Umbilical cord (tissue), 2 donors: ENCODE data around the gene ZNF622. TPM values are rescaled to one million over a fixed set of nuclear protein-coding genes. Genes with fewer than 3 reads are reported as not detected.
"Not testable (repeated sequence)": the region's sequence is repeated elsewhere in the genome, so short reads cannot be mapped to it uniquely, and the experiment has no call there.

Source experiments
- DNase-seq: peaks from one replicate; pipeline ENCODE4 v3.0.0-alpha.2; 2015; ENCODE audit warnings: low spot score
- total RNA-seq: library from RNA; depleted of rRNA; stranded (reverse); fragments of >200 nt; gene quantifications from one replicate; pipeline ENCODE4 v1.2.3, GENCODE V29; 2014; ENCODE audit warnings: low replicate concordance; ENCODE audit not compliant: insufficient read depth

The ZNF622 gene
- total RNA-seq, 1 donor from 2014 or later, result 28.4 TPM

DNA sequence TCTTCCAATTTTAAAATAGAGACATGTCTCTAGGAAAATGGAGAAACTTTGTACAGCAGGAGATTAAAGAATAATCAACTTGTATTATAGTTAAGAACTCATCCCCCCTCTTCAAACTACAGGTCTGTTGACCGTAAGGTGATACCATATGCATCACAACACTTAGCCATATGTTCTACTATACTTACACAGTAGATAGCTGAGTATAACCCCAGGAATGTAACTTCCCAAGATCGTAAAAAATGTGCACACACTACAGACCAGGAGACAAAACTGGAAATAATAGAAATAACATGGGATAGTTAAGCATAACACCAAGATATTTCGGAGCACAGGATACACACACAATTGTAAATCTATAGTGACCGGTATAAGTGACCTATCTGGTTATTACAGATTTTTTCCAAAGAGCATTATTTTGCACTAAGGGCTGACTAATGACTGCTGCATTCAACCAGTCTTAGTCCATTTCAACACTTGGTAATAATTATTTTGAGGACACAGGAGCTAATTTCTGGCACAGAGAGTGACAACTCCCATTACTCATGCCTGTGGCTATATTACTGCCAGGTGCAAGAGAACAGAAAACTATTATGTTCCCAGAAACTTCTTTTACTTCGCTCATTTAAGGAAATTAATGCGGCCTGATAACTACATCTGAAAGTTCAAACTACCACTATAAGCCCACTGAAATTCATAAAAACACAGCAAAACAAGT is 15.4 kb upstream of the ZNF622 start:
- DNase-seq, result no peak

DNA sequence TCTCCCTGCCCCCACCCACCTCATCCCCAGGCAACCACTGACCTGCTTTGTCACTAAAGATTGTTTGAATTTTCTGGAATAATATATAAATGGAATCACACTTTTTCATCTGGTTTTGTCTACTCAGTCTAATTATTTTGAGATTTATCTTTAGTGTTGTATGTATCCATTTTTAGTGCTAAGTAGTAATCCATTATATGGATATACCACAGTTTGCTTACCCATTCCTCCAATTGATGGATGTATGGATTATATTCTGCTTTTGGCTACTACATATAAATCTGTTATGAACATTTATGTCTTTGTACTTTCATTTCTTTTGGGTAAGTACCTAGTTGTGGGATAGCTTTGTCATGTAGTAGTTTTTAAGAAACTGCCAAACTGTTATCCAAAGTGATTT is 14.5 kb upstream of the ZNF622 start:
- DNase-seq, result no peak

DNA sequence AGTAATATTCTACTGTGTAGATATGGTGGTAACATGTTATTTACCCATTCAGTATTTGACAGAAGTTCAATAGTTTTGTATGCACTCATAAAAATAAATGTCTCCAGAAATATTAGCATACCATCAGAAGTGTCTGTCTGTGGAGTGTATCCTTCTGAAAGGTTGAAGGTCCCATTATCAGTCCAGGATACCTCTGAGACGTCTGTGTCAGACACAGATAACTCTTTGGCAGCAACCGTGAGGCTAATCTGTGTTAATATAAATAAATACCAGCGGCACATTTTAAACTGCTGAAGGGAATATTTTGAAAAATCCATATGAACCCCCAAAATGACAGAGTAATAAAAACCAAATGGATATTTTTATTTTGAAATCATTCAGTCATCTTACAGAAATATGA is 11.9 kb upstream of the ZNF622 start:
- DNase-seq, result no peak

DNA sequence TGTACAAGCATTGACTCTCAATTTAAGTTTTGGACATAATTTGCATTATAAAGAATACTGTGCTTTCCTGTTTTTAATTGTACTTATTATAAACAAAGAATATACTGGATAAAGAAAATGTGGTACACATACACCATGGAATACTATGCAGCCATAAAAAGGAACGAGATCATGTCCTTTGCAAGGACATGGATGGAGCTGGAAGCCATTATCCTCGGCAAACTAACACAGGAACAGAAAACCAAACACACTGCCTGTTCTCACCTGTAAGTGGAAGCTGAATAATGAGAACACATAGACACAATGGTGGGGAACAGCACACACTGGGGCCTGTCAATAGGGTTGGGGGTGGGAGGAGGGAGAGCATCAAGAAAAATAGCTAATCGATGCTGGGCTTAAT is 10.8 kb upstream of the ZNF622 start:
- not testable (repeated sequence) for DNase-seq

DNA sequence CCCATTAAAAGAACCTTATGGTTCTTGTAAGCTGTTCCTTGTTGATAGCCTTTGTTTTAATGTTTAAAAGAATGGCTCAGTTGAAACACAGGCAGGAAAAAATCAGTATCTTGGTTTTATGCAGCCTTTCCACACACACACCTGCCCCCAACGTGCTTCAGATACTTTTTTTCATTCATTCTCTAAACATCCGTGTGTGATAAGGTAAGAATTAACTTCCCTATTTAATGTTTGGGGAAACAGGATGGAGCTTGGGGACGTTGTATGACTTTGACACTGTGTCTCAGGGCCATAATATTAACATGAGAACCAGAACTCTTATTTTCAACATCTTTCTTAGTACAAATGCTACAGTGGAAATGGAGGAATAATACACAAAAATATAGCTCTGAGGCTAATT is 5.8 kb upstream of the ZNF622 start:
- DNase-seq, result no peak

DNA sequence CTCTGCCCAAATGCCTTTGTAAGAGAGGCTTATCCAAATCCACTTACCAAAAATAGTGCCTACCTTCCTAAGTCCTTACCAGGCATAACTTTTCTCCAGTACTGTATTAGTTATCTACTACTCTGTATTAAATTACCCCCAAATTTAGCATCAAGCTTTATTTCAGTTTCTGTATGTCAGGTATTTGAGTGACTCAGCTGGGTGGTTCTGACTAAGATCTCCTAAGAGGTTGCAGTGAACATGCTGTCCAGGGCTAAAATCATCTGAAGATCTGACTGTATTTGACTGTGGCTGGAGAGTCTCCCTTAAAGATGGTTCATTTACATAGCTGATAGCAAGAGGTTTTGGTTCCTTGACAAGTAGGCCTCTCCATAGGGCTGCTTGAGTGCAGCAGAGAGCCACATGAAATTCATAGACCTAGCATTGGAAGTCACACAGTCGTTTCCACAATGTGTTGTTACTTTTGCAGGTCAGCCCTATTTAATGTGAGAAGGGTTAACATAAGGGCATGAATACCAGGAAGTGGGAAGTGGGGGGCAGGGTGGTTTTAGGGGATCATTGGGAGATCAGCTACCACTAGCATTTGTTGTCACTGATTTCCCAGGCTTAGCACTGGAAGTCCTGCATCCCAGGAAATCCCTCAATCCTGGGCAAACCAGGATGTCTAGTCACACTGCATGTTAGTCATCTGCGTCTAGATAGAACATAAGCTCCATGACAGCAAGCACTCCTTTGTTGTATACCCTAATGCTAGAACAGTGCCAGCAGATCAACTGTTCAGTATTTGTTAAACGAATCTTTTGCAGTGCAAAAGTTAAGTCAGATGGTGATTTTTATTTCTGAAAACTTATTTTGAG is 2.0 kb upstream of the ZNF622 start:
- DNase-seq, result peak; percentile 33

DNA sequence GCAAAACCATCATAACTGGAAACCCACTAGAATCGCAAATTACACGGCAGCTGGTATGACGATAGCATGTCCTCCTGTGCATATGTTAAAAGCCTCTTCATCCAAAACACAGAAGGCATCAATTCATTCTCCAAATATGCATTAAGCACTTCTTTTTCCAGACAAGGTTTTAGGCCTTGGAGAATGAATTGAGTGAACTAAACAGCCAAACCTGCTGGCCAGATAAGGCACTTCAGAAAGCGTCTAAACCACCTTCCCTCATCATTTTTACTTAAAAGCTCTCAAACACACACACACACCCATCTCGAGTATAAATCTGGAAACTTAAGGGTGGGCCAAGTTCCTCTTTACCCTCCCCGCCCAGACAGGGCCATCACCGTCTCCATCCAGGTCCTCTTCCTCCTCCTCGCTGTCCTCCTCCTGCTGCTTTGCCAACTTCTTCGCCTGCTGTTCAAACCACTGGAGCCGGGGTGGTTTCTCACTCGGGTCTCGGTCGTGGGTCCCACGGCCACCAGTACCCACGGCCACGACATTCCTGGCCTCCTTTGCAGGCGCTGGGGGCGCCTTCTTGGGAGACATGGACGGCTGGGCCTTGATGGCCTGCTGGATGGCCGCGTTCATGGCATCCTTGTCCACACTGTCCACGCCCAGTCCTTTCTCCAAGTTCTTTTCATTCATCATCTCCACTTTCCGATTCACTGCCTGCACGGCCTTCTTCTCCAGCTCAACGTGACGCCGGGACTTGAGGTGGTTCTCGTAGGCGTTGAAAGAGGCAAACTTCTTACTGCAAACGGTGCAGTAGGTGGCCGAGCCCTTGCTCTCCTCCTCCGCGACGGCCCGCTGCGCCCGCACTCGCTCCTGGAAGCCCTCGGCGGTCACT is 696 bp downstream of the ZNF622 start:
- no peak for DNase-seq

DNA sequence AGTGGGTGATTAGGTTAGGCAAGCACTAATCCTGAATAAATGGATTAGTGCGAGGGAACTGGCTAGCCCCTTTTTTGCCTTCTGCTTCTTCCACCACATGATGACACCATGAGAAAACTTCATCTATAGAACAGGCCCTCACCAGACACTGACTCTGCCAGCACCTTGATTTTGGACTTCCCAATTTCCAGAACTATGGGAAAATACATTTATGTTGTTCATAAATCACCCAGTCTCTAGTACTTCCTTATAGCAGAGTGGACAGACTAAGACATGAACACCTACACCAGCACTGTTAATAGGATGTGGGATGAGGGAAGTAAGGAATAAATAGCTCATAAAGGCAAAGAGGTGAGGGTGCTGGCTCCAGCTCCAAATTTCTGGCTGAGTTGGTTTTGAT is 1.4 kb downstream of the ZNF622 start:
- no peak for DNase-seq

DNA sequence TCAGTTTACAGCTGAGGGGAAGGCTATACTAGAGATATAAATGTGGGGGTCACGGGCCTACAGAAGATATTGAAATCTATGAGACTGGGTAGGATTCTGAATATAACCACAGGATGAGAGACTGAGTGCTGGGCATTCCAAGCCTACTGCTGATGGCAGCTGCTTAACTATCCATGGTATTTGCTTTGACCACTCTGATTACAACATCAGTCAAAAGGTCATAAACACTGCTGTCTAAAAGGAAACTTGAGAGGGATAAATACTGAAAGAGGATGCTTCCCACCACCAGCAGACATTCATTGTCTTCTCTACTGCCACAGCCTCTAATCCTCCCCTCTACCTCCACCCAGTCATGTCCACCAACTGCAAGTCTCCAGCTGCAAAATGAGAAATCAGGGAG is 3.8 kb downstream of the ZNF622 start:
- DNase-seq, result no peak

DNA sequence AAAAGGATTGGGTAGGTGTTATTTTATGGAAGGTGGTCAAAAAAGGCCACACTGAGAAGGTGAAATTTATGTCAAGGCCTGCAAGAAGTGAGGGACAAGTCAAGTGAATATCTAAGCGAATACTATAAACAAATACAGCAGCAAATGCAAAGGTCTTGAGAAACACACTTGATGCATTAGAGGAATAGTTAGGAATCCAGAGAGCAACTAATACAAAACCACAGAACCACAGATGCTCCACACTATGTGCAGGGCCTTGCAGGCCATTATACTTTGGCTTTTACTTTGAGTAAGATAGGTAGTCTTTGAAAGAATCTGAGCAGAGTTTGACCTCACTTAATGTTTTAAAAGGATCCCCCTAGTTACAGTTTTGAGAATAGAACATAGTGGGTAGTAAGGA is 4.6 kb downstream of the ZNF622 start:
- no peak for DNase-seq

DNA sequence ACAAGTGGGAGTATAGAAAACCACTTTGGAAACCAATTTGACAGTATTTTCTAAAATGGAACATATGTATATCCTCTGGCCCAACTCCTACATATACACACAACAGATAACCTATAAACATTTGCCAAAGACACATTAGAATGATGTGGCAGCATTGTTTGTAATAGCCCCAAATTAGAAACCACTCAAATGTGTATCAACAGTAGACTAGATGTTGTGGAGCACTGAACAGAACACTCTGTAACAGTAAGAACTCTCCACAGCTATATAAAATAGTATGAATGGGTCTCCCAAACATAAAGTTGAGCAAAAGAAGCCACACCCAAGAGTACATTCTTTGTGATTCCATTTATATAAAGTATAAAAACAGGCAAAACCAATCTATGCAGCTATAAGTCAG is 6.1 kb downstream of the ZNF622 start:
- no peak for DNase-seq

DNA sequence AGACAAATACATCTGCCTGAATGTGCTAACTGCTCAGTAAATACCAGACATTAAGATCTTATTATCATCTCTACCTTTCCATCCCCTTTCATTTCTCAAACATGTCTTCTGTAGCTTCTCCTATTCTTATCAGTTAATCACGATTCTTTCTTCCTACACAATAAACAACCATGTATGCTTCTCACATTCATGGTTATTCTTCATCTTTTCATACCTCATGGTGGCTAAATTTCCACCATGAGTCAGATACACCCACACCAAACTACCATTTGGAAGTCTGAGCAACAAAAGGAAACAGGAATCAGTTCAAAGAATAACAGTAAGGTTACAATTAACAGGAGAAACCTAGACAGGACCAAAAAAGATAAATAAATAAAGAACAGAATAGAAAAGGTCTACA is 7.7 kb downstream of the ZNF622 start:
- no peak for DNase-seq

DNA sequence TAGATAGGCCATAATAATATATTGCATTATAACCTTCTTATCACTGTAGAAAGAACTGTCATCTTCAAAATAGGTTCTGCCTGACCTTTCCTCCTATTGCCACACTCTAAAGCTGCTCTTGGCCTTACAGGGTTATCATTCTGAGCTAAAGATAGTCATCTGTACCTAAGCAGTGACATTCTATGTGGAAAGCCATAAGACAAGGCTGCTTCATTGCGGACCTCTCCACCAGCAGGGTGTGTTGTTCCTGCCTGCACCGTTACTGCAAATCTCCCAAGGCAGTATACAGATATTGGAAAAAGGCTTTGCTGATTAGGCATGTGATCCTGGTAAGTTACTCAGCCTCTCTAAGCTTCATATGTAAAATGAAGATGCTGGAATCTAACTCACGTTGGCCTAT is 8.1 kb downstream of the ZNF622 start:
- DNase-seq, result no peak

DNA sequence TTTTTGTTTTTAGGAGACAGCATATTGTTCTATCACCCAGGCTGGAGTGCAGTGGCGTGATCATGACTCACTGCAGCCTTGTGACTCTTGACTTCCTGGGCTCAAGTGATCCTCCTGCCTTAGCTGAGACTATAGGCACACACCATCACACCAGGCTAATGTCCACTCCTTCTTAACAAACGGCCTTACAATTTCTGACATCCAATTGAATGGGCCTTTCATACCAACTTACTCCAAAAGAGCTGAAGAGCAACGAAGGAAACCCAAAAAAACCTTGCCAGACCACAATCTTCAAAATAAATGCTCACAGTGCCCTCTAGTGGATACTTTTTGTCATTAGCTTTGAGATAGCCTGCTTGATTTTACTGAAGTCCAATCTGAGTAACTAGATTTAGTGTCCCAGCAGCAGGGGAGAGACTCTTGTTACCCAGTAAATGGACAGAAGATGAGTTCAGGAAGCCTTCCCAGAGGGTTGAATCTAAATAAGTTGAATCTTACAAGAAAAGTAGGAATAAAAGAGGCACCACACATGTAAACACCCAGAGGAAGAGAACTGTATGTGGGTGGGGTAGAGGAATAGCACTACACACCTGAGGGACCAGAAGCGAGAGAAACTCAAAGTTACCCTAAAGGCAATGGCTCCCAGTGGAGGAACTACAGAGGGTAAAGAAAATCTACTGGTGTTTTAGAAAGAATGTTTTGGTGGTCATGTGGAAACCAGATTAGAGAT is 9.3 kb downstream of the ZNF622 start:
- DNase-seq, result peak; percentile 75

DNA sequence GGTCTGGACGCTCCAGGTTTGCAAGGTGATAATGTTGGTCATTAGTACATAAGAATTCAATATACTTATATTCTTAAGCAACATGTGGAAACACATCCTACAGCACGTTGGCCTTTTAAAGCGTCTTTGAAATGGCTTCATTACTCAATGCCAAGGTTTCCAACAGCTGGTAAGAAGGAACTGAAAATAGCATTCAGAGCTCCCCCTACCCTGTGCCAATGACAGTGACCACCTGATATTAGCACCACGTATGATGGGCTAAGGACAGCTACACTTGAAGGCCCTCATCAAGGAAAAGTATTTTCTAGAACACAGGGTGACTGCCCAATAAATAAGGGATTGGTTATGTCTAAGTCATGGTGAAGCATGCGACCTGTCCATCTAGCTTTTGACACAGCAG is 9.9 kb downstream of the ZNF622 start:
- no peak for DNase-seq

DNA sequence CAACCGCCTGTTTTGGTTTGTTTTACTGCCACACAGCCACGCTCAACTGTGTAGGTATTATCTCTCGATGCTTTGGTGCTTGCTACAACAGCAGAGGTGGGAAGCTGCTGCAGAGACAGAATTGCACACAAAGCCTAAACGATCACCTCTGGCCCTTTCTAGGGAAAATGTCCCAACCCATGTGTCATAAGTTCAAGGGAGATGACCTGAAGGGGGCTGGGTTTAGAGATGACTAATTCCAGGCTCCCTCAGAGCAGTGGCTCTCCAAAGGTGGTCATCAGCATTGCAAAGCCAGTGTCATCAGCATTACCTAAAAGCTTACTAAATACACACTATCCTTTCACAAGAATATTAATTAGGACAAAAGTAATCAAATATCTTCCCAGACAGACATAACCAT is 10.9 kb downstream of the ZNF622 start:
- no peak for DNase-seq

DNA sequence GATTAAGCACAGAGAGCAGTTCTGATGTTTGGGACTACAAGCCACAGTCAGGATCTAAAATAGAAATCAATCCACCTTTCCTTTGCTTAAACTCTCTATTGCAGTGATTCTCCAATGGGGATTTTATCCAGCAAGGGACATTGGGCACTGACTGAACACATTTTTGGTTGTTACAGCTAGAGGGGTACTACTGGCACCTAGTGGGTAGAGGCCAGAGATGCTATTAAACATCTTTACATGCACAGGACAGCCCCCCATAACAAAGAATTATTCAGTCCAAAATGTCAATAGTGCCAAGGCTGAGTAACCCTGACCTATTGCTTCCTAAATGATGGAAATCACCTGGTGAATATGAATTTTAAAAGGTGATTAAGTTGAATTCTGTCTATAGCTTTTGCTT is 12.0 kb downstream of the ZNF622 start:
- no peak for DNase-seq

DNA sequence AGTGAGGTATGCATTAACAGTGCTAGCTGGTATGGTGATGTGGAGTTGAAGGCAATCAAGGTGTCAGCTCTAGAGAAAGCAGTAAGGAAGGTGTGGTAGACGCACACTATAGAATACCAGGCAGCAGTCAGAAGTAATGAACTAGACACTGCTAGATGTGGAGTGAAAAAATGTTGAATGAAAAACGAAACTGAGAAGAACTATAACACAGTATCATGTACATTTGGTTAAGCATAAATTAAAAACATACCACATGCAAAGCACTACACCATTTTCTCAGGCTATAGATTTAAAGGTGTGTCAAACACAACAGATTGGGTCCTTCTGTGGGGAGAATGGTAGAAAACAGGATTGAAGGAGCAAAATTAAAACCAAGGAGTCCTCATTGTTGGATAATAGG is 15.4 kb downstream of the ZNF622 start:
- no peak for DNase-seq

DNA sequence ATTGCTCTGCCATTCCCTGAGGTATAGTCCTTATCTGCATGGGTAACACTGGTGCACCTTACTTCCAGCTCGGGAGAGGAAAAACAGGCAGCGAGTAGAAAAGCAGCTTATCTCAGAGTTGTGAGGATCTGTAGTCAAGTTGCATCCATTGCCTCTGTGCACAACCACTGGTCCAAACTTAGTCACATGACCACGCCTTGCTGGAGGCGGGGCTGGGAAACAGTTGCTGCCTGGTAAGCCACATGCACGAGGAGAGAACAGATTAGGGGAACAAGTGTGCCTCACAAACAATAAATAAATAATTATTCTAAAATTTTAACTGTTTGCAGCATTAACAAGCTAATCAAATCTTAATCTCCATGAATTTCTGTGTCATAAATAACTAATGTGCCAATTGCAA is 18.6 kb downstream of the ZNF622 start:
- no peak for DNase-seq

DNA sequence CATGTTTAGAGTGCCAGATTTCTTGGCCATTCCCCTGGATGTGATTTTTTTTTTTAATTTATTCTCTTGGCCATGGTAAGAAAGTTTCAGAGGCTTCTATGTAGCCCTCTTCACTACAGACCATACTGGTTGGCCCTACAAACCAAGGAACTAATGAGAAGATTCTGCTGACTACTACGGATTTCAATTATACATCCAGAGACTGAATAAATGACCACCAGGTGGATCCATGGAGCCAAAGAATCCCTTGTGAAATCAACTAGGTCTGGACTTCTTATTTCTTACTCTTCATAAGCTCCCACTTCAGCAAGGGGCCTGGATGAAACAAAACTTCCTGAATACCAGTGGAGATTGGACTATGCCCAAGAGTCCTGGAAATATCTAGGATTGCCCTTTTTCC is 27.6 kb downstream of the ZNF622 start:
- DNase-seq, result no peak

DNA sequence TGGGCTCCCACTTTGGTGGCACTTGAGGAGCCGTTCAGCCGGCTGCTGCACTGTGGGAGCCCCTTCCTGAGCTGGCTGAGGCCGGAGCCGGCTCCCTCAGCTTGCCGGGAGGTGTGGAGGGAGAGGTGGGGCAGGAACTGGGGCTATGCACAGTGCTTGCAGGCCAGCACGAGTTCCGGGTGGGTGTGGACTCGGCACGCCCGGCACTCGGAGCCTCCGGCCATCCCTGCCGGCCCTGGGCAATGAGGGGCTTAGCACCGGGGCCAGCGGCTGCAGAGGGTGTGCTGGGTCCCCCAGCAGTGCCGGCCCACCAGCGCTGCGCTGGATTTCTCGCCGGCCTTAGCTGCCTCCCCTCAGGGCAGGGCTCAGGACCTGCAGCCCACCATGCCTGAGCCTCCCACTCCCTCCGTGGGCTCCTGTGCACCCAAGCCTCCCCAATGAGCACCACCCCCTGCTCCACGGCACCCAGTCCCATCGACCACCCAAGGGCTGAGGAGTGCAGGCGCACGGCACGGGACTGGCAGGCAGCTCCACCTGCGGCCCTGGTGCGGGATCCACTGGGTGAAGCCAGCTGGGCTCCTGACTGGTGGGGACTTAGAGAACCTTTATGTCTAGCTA is 29.4 kb downstream of the ZNF622 start:
- not testable (repeated sequence) for DNase-seq
